HK-2 (cell line): ENCODE measurements around the gene SYNDIG1L.
A peak's percentile ranks its signal among the peaks of the same experiment; 100 is the strongest.
"Not testable (repeated sequence)": the region's sequence is repeated elsewhere in the genome, so short reads cannot be mapped to it uniquely, and the experiment has no call there.

ENCODE experiments used
- DNase-seq: peaks from one replicate; pipeline ENCODE4 v3.0.0-alpha.2; 2018; ENCODE audit not compliant: unreplicated experiment

Gene SYNDIG1L

GRCh38 chr14:74426202-74426582 is at the start of gene SYNDIG1L:
Gene SYNDIG1L (minus strand): TSS chr14:74426210. CDS start chr14:74409744, 16,466 bp downstream.
- DNase-seq = no peak

GRCh38 chr14:74475678-74476077 is 49.7 kb upstream of the SYNDIG1L start:
- no peak for DNase-seq

GRCh38 chr14:74474376-74474775 is 48.4 kb upstream of the SYNDIG1L start:
- DNase-seq = no peak

GRCh38 chr14:74472601-74473000 is 46.6 kb upstream of the SYNDIG1L start:
- no peak for DNase-seq

- no peak for DNase-seq
These were observed 43.8 kb upstream of the SYNDIG1L start for GRCh38 chr14:74469548-74470518.

GRCh38 chr14:74468513-74468912 is 42.5 kb upstream of the SYNDIG1L start:
- no peak for DNase-seq

- DNase-seq = no peak
These were observed 39.3 kb upstream of the SYNDIG1L start for GRCh38 chr14:74465335-74465734.

GRCh38 chr14:74464785-74465184 is 38.8 kb upstream of the SYNDIG1L start:
- DNase-seq = no peak

- DNase-seq = no peak
These were observed 37.7 kb upstream of the SYNDIG1L start for GRCh38 chr14:74463697-74464096.

GRCh38 chr14:74462993-74463392 is 37.0 kb upstream of the SYNDIG1L start:
- DNase-seq = no peak

- DNase-seq = no peak
These were observed 34.0 kb upstream of the SYNDIG1L start for GRCh38 chr14:74459976-74460375.

GRCh38 chr14:74459289-74459946 is 33.4 kb upstream of the SYNDIG1L start:
- DNase-seq = peak; percentile 62

GRCh38 chr14:74457565-74457895 is 31.5 kb upstream of the SYNDIG1L start:
- DNase-seq = no peak

GRCh38 chr14:74456684-74457564 is 30.9 kb upstream of the SYNDIG1L start:
- DNase-seq = no peak

GRCh38 chr14:74454397-74454796 is 28.4 kb upstream of the SYNDIG1L start:
- not testable (repeated sequence) for DNase-seq

GRCh38 chr14:74444866-74445265 is 18.9 kb upstream of the SYNDIG1L start:
- no peak for DNase-seq

GRCh38 chr14:74442757-74443156 is 16.7 kb upstream of the SYNDIG1L start:
- DNase-seq = no peak

- no peak for DNase-seq
These were observed 15.1 kb upstream of the SYNDIG1L start for GRCh38 chr14:74441113-74441512.

GRCh38 chr14:74438351-74438915 is 12.4 kb upstream of the SYNDIG1L start:
- DNase-seq = no peak

- DNase-seq = no peak
These were observed 11.6 kb upstream of the SYNDIG1L start for GRCh38 chr14:74437496-74438053.

GRCh38 chr14:74434294-74434693 is 8.3 kb upstream of the SYNDIG1L start:
- DNase-seq = no peak
